ENCODE measurements around the gene VPS8. TPM values are rescaled to one million over a fixed set of nuclear protein-coding genes. Genes with fewer than 3 reads are reported as not detected.

The VPS8 gene
- total RNA-seq, 2 donors from 2014 or later = 40.1 to 78.0 TPM

DNA sequence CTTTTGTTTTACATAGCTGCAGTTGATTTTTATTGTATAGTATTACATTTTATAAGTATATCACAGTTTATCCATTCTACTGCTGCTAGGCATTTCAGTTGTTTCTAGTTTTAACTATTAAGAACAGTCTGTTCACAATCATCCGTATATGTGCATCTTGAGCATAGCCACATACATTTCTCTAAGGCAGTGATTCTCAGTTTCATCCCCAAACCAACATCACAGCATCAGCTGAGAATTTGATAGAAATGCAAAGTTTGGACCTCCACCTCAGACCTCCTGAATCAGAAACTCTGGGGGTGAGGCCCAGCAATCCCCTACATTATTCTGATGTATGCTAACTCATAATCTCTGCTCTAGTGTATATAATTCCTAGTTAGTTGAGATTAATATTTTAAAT lies 120.8 kb downstream of the VPS8 start:
- no peak for ATAC-seq (ENCODE audit: insufficient number of reproducible peaks, low FRiP score, low read depth)
- H3K4me1 ChIP-seq (ENCODE audit: control insufficient read depth in 1 of 2, low read depth in 2 of 2) = no peaks in the 10 kb centered on the region
- no peaks in the 10 kb centered on the region for H3K27me3 ChIP-seq (replicated peaks; ENCODE audit: insufficient read depth)
- no peak overlapping the region for H3K4me3 ChIP-seq
- peaks cover 9% of the 10 kb centered on the region for H3K36me3 ChIP-seq
- H3K27ac ChIP-seq = no peak overlapping the region
- no peaks in the 10 kb centered on the region for H3K9me3 ChIP-seq
- no peak for DNase-seq (ENCODE audit: low spot score)
- TF ChIP-seq, protein P1, sequence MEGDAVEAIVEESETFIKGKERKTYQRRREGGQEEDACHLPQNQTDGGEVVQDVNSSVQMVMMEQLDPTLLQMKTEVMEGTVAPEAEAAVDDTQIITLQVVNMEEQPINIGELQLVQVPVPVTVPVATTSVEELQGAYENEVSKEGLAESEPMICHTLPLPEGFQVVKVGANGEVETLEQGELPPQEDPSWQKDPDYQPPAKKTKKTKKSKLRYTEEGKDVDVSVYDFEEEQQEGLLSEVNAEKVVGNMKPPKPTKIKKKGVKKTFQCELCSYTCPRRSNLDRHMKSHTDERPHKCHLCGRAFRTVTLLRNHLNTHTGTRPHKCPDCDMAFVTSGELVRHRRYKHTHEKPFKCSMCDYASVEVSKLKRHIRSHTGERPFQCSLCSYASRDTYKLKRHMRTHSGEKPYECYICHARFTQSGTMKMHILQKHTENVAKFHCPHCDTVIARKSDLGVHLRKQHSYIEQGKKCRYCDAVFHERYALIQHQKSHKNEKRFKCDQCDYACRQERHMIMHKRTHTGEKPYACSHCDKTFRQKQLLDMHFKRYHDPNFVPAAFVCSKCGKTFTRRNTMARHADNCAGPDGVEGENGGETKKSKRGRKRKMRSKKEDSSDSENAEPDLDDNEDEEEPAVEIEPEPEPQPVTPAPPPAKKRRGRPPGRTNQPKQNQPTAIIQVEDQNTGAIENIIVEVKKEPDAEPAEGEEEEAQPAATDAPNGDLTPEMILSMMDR (IDR thresholded peaks at IDR 0.05) = no peak

DNA sequence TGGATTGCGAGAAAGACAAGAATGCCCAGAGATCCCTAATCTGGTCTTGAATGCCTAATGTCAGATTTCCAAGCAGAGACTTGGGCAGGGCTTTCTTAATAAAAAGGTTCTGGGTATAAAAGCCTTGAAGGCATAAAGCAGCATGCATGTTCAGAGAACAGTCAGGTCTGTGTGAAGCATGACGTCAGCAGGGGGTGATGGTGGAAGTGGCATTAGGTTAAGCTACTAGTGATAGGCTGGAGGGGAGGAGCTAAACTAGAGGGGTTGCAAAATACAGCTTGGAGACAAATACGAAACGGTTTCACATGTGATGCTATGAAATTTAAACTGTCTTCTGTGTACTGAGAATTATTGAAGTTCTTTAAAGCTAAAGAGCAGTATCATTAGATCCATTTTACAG lies 125.6 kb downstream of the VPS8 start:
- no peaks in the 10 kb centered on the region for H3K9me3 ChIP-seq
- ATAC-seq (ENCODE audit: insufficient number of reproducible peaks, low FRiP score, low read depth) (no peak), DNase-seq (ENCODE audit: low spot score) (no peak)
- H3K36me3 ChIP-seq = peaks cover 6% of the 10 kb centered on the region
- TF ChIP-seq, protein P1 (IDR thresholded peaks at IDR 0.05) = no peak
- no peak overlapping the region for H3K4me3 ChIP-seq
- H3K27ac ChIP-seq = no peak overlapping the region
- no peaks in the 10 kb centered on the region for H3K27me3 ChIP-seq (replicated peaks; ENCODE audit: insufficient read depth)
- H3K4me1 ChIP-seq (ENCODE audit: control insufficient read depth in 1 of 2, low read depth in 2 of 2) = no peaks in the 10 kb centered on the region

DNA sequence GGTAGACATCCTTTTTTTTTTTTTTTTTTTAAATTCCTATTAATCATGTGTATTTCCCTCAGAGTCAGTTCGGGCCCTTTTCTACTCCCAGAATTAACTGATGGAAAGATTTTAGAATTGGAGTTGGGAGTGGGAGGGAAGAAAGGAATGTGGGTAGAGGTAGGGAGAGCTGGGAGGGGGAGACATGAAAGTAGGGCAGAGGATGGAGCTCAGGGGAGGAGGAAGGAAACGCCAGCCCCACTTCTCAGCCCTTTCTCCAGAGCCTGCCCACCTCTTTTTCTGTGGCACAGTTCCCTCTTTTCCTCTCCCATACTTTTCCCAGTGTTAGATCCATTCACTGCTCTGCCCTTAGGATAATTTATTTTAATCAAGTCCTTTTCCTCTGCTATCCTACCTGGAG lies 129.4 kb downstream of the VPS8 start:
- no peaks in the 10 kb centered on the region for H3K9me3 ChIP-seq
- TF ChIP-seq, protein P1 (IDR thresholded peaks at IDR 0.05) = no peak
- H3K4me1 ChIP-seq (ENCODE audit: control insufficient read depth in 1 of 2, low read depth in 2 of 2) = no peaks in the 10 kb centered on the region
- peaks cover 3% of the 10 kb centered on the region for H3K36me3 ChIP-seq
- DNase-seq (ENCODE audit: low spot score) = no peak
- H3K4me3 ChIP-seq = no peak overlapping the region
- no peak overlapping the region for H3K27ac ChIP-seq
- ATAC-seq (ENCODE audit: insufficient number of reproducible peaks, low FRiP score, low read depth) = no peak
- H3K27me3 ChIP-seq (replicated peaks; ENCODE audit: insufficient read depth) = no peaks in the 10 kb centered on the region

DNA sequence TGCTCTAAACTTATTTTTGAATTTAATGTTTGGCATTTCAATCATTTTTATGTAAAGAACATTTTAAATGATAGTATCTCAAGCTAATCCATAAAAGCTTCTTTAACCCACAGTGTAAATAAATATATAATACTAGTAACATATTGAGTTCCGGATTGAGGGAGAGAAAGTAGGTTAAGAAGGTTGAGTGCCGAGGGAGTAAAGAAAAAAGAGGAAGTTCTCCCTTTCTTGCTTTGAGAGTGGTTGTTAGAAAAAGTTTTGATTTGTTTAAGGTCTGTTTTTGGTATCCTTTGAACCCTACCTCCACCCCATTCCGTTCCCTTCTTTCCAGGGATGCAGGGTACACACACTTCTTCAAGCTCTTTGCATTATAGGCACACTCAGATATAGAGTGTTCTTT lies 130.8 kb downstream of the VPS8 start:
- Histone ChIP-seq H3K9me3 (no peaks in the 10 kb centered on the region), H3K36me3 (peaks cover 3% of the 10 kb centered on the region), H3K4me3 (no peak overlapping the region), H3K4me1 (ENCODE audit: control insufficient read depth in 1 of 2, low read depth in 2 of 2) (no peaks in the 10 kb centered on the region), H3K27ac (no peak overlapping the region), H3K27me3 (replicated peaks; ENCODE audit: insufficient read depth) (no peaks in the 10 kb centered on the region)
- DNase-seq (ENCODE audit: low spot score) = no peak
- ATAC-seq (ENCODE audit: insufficient number of reproducible peaks, low FRiP score, low read depth) = no peak
- TF ChIP-seq, protein P1 (IDR thresholded peaks at IDR 0.05) = no peak

DNA sequence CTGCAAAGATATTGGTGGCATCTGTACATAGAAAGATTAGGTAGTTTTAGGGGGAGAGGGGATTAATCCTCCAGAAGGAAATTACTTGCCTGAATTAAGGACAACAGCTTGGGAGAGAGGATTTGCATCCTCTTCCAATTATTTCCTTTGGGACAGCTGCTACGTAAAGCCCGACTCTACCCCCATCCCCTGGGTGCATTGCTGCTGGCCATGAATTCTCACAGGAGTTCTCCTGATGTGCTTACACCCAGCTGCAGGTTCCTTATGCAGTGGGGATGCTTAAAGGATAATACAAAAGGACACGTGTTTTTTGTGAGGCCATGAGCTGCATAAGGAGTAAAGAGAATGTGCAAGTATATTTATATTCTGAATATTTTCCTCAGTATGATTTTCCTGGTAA lies 132.3 kb downstream of the VPS8 start:
- Histone ChIP-seq H3K9me3 (no peaks in the 10 kb centered on the region), H3K27me3 (replicated peaks; ENCODE audit: insufficient read depth) (no peaks in the 10 kb centered on the region), H3K4me3 (no peak overlapping the region), H3K27ac (no peak overlapping the region), H3K4me1 (ENCODE audit: control insufficient read depth in 1 of 2, low read depth in 2 of 2) (no peaks in the 10 kb centered on the region), H3K36me3 (peaks cover 3% of the 10 kb centered on the region)
- DNase-seq (ENCODE audit: low spot score) (no peak), ATAC-seq (ENCODE audit: insufficient number of reproducible peaks, low FRiP score, low read depth) (no peak)
- TF ChIP-seq, protein P1 (IDR thresholded peaks at IDR 0.05) = no peak

Measured in thoracic aorta (tissue), 2 donors.